Measurements from ENCODE around the gene CD3E. TPM values are rescaled to one million over a fixed set of nuclear protein-coding genes. Genes with fewer than 3 reads are reported as not detected.

The CD3E gene
- total and polyA plus RNA-seq, 2 experiments from 2014 or later: not detected

GRCh38 chr11:118358071-118358470 is 53.5 kb downstream of the CD3E start:
- no peaks in the 10 kb centered on the region for H4K20me1 ChIP-seq (ENCODE audit: insufficient read depth)
- 8 to 11% methylated on average over 3 of the region's 3 CpGs for WGBS, 2 experiments (ENCODE audit: low coverage in 1 of 2, low lambda C conversion rate in 2 of 2, missing lambda C conversion rate in 2 of 2)
- H3K9me2 ChIP-seq (ENCODE audit: insufficient read depth): no peaks in the 10 kb centered on the region
- peak; percentile 23 for DNase-seq
- H3K4me1 ChIP-seq (ENCODE audit: insufficient read depth): peaks cover 15% of the 10 kb centered on the region
- H3K27me3 ChIP-seq (replicated peaks; ENCODE audit: insufficient read depth): no peaks in the 10 kb centered on the region
- no peak overlapping the region for H3K4me3 ChIP-seq
- TF ChIP-seq EZH2phosphoT487 (IDR thresholded peaks at IDR 0.05; ENCODE audit: insufficient read depth, low read depth) (no peak), EZH2 (IDR thresholded peaks at IDR 0.05; ENCODE audit: insufficient read depth, poor library complexity, severe bottlenecking) (no peak)
- H3K4me2 ChIP-seq (ENCODE audit: unreplicated experiment): no peak overlapping the region
- H3K79me2 ChIP-seq (ENCODE audit: insufficient read depth): peaks cover 35% of the 10 kb centered on the region
- H3K36me3 ChIP-seq (ENCODE audit: low read depth): no peaks in the 10 kb centered on the region
- in situ Hi-C loops (cut with MboI): no loop called here
- H3K9me3 ChIP-seq (ENCODE audit: low read depth): no peaks in the 10 kb centered on the region
- no peak overlapping the region for H3K9ac ChIP-seq
- no peak overlapping the region for H3K27ac ChIP-seq
- peak overlapping the region; percentile 99 for H2AFZ ChIP-seq
- peaks cover 23% of the 10 kb centered on the region for H3F3A ChIP-seq (ENCODE audit: insufficient read depth)

DNA sequence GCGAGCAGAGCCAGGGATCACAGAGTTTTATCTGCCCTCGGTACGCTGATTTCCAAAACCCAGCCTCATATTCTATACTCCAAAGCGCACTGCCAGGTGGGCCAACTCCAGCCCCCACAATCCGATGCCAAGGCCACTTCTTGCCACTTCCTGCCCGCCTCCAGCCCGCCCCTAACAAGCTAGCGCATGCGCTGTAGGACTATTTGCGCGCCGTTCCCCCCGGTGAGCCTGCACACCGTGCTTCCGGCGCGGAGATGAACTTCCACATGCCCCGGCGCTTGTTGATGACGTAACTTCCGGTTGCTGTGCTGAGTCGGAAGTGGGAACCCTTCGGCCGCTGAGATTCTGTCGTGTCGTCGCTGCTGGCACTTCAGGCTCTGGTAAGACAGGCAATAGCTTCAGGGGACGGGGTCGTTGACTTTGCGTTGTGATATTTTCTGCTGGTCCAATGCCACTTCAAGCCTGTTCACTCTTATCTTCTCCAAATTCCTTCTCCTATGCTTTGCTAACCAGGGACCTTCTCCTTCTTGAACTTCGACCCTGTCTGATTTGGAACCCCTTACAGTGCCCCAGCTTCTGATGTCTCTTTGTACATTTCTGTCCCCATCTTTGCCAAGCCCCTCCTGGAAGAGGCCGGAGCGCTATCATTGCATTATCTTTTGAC is 54.9 kb downstream of the CD3E start, which contains the start of gene UBE4A:
TSS of gene UBE4A (plus strand) at position 306 of the 664 bp plus-strand sequence. CDS start 5,481 bp downstream, outside the sequence.
- H3K9me3 ChIP-seq (ENCODE audit: low read depth): no peaks in the 10 kb centered on the region
- peaks cover 23% of the 10 kb centered on the region for H3F3A ChIP-seq (ENCODE audit: insufficient read depth)
- peaks cover 15% of the 10 kb centered on the region for H3K4me1 ChIP-seq (ENCODE audit: insufficient read depth)
- no peak for TF ChIP-seq EZH2phosphoT487 (IDR thresholded peaks at IDR 0.05; ENCODE audit: insufficient read depth, low read depth)
- no peak for TF ChIP-seq EZH2 (IDR thresholded peaks at IDR 0.05; ENCODE audit: insufficient read depth, poor library complexity, severe bottlenecking)
- no peaks in the 10 kb centered on the region for H3K27me3 ChIP-seq (replicated peaks; ENCODE audit: insufficient read depth)
- peak within 1 kb of the TSS; percentile 88 for H3K9ac ChIP-seq
- in situ Hi-C loops (cut with MboI): no loop called here
- peak; percentile 92 for DNase-seq
- H3K4me2 ChIP-seq (ENCODE audit: unreplicated experiment): peak within 1 kb of the TSS; percentile 100
- 1 to 3% methylated on average over 30 to 33 of the region's 33 CpGs for WGBS, 2 experiments (ENCODE audit: low coverage in 1 of 2, low lambda C conversion rate in 2 of 2, missing lambda C conversion rate in 2 of 2)
- H3K79me2 ChIP-seq (ENCODE audit: insufficient read depth): peaks cover 48% of the 10 kb centered on the region
- H3K27ac ChIP-seq: peak within 1 kb of the TSS; percentile 8
- peak within 1 kb of the TSS; percentile 100 for H3K4me3 ChIP-seq
- no peaks in the 10 kb centered on the region for H3K9me2 ChIP-seq (ENCODE audit: insufficient read depth)
- no peaks in the 10 kb centered on the region for H3K36me3 ChIP-seq (ENCODE audit: low read depth)
- no peaks in the 10 kb centered on the region for H4K20me1 ChIP-seq (ENCODE audit: insufficient read depth)
- H2AFZ ChIP-seq: peak within 1 kb of the TSS; percentile 99

GRCh38 chr11:118364956-118365615 is 60.6 kb downstream of the CD3E start:
- no peaks in the 10 kb centered on the region for H3K9me3 ChIP-seq (ENCODE audit: low read depth)
- H3F3A ChIP-seq (ENCODE audit: insufficient read depth): 0 out of 2 replicates have a peak, but pooled peaks cover 1% of the 10 kb centered on the region
- no peak overlapping the region for H2AFZ ChIP-seq
- no peak for TF ChIP-seq EZH2 (IDR thresholded peaks at IDR 0.05; ENCODE audit: insufficient read depth, poor library complexity, severe bottlenecking)
- TF ChIP-seq EZH2phosphoT487 (IDR thresholded peaks at IDR 0.05; ENCODE audit: insufficient read depth, low read depth): no peak
- no peak overlapping the region for H3K9ac ChIP-seq
- no peaks in the 10 kb centered on the region for H4K20me1 ChIP-seq (ENCODE audit: insufficient read depth)
- no peak overlapping the region for H3K27ac ChIP-seq
- H3K4me3 ChIP-seq: no peak overlapping the region
- 96 to 98% methylated on average over 3 of the region's 3 CpGs for WGBS, 2 experiments (ENCODE audit: low coverage in 1 of 2, low lambda C conversion rate in 2 of 2, missing lambda C conversion rate in 2 of 2)
- no peak for DNase-seq
- H3K4me1 ChIP-seq (ENCODE audit: insufficient read depth): peaks cover 7% of the 10 kb centered on the region
- no peaks in the 10 kb centered on the region for H3K27me3 ChIP-seq (replicated peaks; ENCODE audit: insufficient read depth)
- H3K9me2 ChIP-seq (ENCODE audit: insufficient read depth): no peaks in the 10 kb centered on the region
- in situ Hi-C loops (cut with MboI): no loop called here
- H3K79me2 ChIP-seq (ENCODE audit: insufficient read depth): peaks cover 56% of the 10 kb centered on the region
- H3K4me2 ChIP-seq (ENCODE audit: unreplicated experiment): no peak overlapping the region
- peaks cover 33% of the 10 kb centered on the region for H3K36me3 ChIP-seq (ENCODE audit: low read depth)

Small RNA genes lying within 50 kb of the gene (small RNA-seq; reads per million reads assigned to genes)
- gene AP001582.1 (ENCODE audit: low read depth, low replicate concordance): not detected

Other genes with a start within 250 kb of the CD3E start
- not detected in 2 replicates for gene TMPRSS4, start 227.7 kb upstream of the CD3E start, total RNA-seq (2014; rRNA removed; shearing (Covaris generic))
- gene TMPRSS4, start 227.7 kb upstream of the CD3E start, polyA plus RNA-seq (2016; fragmentation: Nextera tagmentation; extraction: Ambion mirVana): not detected in 2 replicates
- not detected in 2 replicates for gene SMIM35, start 217.8 kb upstream of the CD3E start, total RNA-seq (2014; rRNA removed; shearing (Covaris generic))
- gene SMIM35, start 217.8 kb upstream of the CD3E start, polyA plus RNA-seq (2016; fragmentation: Nextera tagmentation; extraction: Ambion mirVana): not detected in 2 replicates
- not detected in 2 replicates for gene SCN4B, start 151.9 kb upstream of the CD3E start, total RNA-seq (2014; rRNA removed; shearing (Covaris generic))
- not detected in 2 replicates for gene SCN4B, start 151.9 kb upstream of the CD3E start, polyA plus RNA-seq (2016; fragmentation: Nextera tagmentation; extraction: Ambion mirVana)
- not detected in 2 replicates for gene SCN2B, start 128.1 kb upstream of the CD3E start, total RNA-seq (2014; rRNA removed; shearing (Covaris generic))
- not detected in 2 replicates for gene SCN2B, start 128.1 kb upstream of the CD3E start, polyA plus RNA-seq (2016; fragmentation: Nextera tagmentation; extraction: Ambion mirVana)
- gene JAML, start 79.7 kb upstream of the CD3E start, total RNA-seq (2014; rRNA removed; shearing (Covaris generic)): not detected in 2 replicates
- not detected in 2 replicates for gene JAML, start 79.7 kb upstream of the CD3E start, polyA plus RNA-seq (2016; fragmentation: Nextera tagmentation; extraction: Ambion mirVana)
- 1.3 and 2.4 TPM in 2 replicates for gene MPZL3, start 52.4 kb upstream of the CD3E start, total RNA-seq (2014; rRNA removed; shearing (Covaris generic))
- gene MPZL3, start 52.4 kb upstream of the CD3E start, polyA plus RNA-seq (2016; fragmentation: Nextera tagmentation; extraction: Ambion mirVana): 0.72 and 0.78 TPM in 2 replicates
- not detected in 2 replicates for gene MPZL2, start 40.4 kb upstream of the CD3E start, total RNA-seq (2014; rRNA removed; shearing (Covaris generic))
- not detected in 2 replicates for gene MPZL2, start 40.4 kb upstream of the CD3E start, polyA plus RNA-seq (2016; fragmentation: Nextera tagmentation; extraction: Ambion mirVana)
- gene CD3D, start 38.0 kb downstream of the CD3E start, total RNA-seq (2014; rRNA removed; shearing (Covaris generic)): not detected in 2 replicates
- gene CD3D, start 38.0 kb downstream of the CD3E start, polyA plus RNA-seq (2016; fragmentation: Nextera tagmentation; extraction: Ambion mirVana): not detected in 2 replicates
- not detected in 2 replicates for gene CD3G, start 39.6 kb downstream of the CD3E start, total RNA-seq (2014; rRNA removed; shearing (Covaris generic))
- not detected in 2 replicates for gene CD3G, start 39.6 kb downstream of the CD3E start, polyA plus RNA-seq (2016; fragmentation: Nextera tagmentation; extraction: Ambion mirVana)
- gene UBE4A, start 54.9 kb downstream of the CD3E start, total RNA-seq (2014; rRNA removed; shearing (Covaris generic)): 48.2 and 50.6 TPM in 2 replicates
- 25.1 and 25.4 TPM in 2 replicates for gene UBE4A, start 54.9 kb downstream of the CD3E start, polyA plus RNA-seq (2016; fragmentation: Nextera tagmentation; extraction: Ambion mirVana)
- 32.3 and 79.4 TPM in 2 replicates for gene ATP5MG, start 96.9 kb downstream of the CD3E start, total RNA-seq (2014; rRNA removed; shearing (Covaris generic))
- 414 and 426 TPM in 2 replicates for gene ATP5MG, start 96.9 kb downstream of the CD3E start, polyA plus RNA-seq (2016; fragmentation: Nextera tagmentation; extraction: Ambion mirVana)
- 19.1 TPM in 2 replicates for gene KMT2A, start 131.8 kb downstream of the CD3E start, total RNA-seq (2014; rRNA removed; shearing (Covaris generic))
- 7.6 and 8.1 TPM in 2 replicates for gene KMT2A, start 131.8 kb downstream of the CD3E start, polyA plus RNA-seq (2016; fragmentation: Nextera tagmentation; extraction: Ambion mirVana)
- gene TTC36, start 222.7 kb downstream of the CD3E start, total RNA-seq (2014; rRNA removed; shearing (Covaris generic)): 1.1 TPM in 1 of 2 replicates, not detected in the other
- 0.27 and 0.58 TPM in 2 replicates for gene TTC36, start 222.7 kb downstream of the CD3E start, polyA plus RNA-seq (2016; fragmentation: Nextera tagmentation; extraction: Ambion mirVana)
- gene TMEM25, start 226.5 kb downstream of the CD3E start, total RNA-seq (2014; rRNA removed; shearing (Covaris generic)): 4.2 and 10.6 TPM in 2 replicates
- 7.1 and 7.5 TPM in 2 replicates for gene TMEM25, start 226.5 kb downstream of the CD3E start, polyA plus RNA-seq (2016; fragmentation: Nextera tagmentation; extraction: Ambion mirVana)